Measurements from ENCODE around the gene HOXA11.

Gene HOXA11

DNA sequence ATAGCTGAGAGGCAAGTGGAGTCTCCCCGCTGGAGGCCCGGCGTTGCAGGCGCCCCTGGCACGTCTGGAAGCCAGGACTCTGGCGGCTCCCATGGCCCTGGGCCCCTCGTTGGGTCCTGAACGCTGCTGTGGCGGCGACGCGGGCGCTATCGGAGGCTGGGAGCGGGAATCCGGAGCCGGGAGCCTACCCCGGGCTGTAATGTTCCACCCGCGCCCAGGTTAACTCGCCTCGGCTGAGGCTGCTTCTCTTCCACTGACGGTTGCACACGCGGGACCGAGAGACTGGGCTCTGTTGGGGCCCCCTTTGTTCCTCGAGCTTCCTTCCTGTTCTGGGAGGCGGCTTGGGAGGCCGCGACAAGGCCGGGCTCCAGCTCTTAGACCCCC lies 40.3 kb downstream of the HOXA11 start:
- no peak for DNase-seq

DNA sequence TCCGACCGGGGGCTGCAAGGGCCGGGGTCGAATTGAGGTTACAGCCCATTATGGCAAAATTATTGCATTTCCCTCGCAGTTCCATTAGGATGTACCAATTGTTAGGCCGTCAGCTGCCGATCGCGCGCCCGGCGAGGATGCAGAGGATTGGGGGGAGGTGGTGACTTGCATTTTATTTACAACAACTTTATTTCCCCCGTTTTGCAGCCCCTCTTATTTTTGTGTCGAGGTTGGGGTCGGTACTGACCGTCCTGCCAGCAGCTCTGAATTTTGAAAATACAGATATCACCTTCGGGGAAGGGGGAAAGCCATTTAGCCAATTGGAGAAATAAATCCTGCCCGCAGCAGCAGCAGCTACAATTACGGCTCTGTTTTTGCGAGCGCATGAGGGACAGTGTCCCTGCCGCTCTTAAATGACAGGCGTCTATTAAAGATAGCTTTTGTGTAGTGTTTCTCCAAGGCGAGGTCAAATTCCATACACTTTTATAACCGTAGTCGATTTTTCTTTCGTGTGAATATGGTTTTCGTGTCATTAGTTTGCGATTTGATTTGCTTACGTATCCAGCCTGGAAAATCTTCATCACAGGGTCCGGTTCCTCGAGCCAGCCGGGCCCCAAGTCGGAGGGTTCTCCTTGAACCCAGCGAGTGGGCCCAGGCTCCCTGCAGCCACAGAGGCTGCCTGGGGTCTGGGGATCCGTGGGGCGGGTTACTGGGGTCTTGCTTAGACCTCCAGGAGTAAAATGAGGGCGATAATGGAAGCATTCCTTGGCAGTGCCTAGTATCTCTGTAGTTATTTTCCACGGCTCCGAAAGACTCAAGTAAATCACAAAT lies 40.9 kb downstream of the HOXA11 start:
- no peak for DNase-seq

DNA sequence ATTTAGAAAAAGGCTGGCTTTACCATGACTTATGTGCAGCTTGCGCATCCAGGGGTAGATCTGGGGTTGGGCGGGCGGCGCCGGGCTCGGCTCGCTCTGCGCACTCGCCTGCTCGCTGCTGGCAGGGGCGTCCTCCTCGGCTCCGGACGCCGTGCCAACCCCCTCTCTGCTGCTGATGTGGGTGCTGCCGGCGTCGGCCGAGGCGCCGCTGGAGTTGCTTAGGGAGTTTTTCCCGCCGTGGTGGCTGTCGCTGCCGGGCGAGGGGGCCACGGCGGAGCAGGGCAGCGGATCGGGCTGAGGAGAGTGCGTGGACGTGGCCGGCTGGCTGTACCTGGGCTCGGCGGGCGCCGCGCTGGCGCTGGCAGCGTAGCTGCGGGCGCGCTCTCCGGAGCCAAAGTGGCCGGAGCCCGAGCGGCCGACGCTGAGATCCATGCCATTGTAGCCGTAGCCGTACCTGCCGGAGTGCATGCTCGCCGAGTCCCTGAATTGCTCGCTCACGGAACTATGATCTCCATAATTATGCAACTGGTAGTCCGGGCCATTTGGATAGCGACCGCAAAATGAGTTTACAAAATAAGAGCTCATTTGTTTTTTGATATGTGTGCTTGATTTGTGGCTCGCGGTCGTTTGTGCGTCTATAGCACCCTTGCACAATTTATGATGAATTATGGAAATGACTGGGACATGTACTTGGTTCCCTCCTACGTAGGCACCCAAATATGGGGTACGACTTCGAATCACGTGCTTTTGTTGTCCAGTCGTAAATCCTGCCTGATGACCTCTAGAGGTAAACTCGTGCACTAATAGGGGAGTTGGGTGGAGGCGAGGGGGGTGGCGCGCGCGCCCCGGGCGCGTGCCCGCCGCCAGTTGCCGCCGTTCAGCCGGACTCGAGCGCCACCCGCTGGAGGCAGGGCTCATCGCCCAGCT lies 41.7 kb downstream of the HOXA11 start, which contains the start of gene HOXA5:
Gene HOXA5, minus strand, starts transcription at position 659 of the 927 bp plus-strand sequence. Its CDS starts 74 bp downstream, at position 585.
- DNase-seq, result peak; percentile 63

DNA sequence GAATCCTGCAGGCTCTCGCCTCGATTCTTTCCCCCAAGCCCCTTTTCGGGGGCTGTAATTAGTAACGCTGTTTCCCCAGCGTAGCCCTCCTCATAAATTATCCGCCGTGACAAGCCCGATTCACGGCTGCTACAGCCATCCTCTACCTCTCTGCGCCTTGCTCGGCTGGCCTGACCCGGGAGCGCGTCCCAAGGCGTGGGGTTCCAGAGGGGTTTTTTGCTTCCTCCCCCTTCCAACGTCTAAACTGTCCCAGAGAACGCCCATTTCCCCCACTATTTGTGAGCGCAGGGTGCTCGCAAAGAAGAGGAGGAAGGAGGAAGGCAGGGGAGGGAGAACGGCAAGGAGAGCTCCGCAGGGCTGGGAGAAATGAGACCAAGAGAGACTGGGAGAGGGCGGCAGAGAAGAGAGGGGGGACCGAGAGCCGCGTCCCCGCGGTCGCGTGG lies 42.4 kb downstream of the HOXA11 start:
- no peak for DNase-seq

DNA sequence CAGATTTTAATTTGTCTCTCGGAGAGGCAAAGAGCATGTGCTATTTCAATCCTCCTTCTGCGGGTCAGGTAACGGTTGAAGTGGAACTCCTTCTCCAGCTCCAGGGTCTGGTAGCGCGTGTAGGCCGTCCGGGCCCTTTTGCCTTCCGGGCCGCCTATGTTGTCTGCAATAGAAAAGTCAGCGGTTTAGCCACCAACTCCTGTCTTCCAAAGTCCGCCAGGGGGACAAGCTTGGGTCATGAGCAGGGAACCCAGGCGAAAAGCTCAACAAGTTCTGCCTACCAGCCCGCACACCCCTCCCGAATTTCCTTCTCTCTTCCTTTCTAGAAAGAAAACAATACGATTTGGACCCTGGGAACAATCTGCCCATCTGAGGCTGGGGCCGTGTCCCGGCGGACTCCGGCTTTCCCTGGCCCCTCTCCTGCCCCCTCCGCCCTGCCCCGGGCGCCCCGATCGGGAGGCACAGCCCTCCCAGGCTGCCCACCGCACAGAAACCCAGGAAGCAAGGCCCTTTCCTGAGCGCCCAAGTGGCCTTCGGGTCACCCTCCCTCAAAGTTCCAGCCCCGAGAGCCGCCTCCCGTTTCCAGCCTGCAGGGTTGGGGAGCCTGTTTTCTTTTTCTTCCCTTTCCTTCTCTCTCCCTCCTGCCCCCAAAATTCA lies 43.0 kb downstream of the HOXA11 start:
- DNase-seq, result no peak

DNA sequence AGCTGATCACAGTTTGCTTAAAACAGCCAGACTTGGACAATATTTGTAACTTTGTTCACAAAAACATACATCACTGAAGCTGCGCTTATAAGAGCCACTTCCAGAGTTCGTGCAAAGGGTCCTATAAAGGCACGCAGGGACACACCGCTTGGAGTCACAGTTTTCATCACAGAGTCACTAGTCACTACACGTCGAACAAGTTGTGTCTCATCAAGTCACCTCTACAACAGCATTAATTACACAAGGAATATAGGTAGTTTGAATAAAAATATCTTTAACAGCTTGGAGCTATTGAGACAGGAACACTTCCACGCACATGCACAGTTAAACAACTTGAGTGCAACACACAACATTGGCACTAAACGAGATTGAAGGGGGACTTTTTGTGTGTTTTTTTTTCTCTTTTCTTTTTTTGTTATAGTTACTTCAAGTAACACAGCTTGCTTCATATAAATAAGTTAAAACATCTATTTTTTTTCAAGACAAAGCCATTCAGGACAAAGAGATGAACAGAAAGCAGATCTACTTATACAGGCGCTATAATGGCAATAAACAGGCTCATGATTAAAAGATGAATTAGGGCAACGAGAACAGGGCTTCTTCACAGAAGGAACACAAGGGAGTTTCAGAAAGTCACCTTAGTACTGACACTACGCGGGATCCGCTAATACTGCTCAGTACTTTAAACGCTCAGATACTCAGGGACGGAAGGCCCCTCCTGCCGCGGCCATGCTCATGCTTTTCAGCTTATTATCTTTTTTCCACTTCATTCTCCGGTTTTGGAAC lies 43.7 kb downstream of the HOXA11 start:
- DNase-seq, result no peak

DNA sequence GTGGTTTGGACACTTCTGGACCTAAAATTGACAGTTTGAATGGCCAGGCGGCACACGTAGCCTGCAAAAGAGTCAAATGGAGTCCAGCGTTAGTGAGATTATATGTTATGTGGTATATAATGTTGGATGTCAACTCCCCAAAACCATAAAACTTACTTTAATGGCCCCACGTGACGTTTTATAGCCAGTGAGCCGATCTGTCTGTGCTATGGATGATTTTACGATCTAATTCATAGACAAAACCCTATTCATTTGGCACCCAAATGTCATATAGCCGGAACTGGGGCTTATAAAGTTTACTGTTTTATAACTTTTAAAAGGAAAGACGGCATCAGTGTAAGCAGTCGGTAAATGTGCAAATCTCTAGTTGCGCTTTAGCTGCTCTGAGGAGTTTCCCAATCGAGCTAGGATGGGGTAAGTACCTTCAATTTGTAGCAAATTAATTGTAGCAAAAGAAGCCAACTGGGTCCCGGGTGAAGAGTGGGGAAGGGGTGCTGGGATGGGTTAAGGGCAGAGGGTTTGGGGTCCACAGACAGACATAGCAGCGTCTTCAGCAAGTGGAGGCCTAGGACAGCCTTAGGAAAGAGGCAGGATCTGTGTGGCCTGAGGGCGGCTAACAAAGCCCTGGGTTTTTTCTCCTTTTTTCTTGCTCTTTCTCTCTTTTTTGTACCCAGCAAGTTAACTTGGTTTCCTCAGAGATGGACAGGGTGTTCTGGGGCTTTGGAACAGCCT lies 44.7 kb downstream of the HOXA11 start:
- DNase-seq, result no peak

DNA sequence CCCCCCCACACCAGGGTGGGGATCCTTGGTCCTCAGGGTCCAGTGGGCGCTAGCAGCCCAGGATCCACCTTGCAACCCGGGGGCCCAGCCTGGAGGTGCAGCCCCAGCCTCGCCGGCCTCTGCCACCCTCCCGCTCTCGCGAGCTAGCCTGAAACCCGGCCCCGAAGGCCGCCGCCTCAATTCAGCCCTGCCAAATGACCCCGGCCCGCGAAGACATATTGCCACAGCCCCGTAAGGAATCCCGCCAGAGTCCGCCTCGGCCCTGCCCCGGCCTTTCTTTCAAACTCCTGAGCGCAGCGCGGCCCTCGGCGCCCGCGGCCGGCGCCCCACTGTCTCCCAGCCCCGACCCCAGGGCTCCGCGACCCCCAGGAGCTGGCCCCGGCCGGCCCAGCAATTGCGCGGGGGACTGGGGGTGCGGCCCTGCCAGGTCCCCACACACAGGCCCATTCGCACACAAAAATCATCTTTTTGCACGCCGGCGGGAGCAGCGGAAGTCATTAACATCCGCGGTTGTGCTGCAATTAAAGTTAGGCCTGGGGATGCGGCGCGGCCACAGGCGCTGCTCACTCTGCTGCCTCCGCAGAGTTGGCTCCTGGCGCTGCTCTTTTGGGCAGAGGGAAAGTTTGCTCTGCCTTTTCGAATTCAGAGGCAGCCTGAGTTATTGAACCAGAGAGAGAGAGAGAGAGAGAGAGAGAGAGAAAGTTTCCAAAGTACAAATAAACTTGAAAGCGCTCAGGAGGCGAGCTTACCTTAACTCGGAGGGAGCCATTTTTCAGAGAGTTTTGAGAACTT lies 45.5 kb downstream of the HOXA11 start:
- DNase-seq, result no peak

DNA sequence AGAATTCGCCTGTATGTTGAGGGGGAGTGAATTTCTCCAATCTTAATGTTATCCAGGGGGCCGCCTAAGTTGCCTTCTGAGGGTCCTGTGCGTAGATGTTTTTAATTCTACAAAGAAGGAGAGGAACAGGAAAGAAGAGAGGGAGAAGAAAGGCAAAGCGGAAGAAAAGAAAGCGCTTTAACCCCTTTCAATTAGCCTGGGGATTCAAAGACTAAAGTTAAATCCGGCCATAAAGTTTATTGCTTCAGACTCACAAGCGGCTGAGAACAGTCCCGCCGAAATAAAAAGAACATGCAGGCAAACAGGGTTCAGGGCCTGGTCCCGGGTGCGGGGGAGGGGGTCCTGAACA lies 46.1 kb downstream of the HOXA11 start:
- DNase-seq, result no peak

DNA sequence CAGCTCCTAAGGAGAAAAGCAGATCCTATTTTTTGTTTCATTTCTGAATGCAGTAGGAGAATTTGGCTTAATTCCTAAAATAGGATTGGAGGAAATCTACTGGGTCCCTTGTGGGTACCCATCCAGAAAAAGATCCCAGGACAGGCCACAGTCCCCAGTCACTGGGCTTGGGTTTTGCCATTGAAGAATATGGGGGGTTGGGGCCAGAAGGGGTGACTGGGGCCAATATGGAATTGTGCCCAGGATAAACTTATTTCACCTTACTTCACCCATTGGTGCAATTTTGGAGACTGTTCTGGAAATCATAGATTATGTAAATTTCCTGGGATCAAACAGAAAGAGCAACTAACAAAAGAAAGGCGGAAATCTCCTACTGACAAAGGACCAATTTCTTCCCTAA lies 46.6 kb downstream of the HOXA11 start:
- no peak for DNase-seq

DNA sequence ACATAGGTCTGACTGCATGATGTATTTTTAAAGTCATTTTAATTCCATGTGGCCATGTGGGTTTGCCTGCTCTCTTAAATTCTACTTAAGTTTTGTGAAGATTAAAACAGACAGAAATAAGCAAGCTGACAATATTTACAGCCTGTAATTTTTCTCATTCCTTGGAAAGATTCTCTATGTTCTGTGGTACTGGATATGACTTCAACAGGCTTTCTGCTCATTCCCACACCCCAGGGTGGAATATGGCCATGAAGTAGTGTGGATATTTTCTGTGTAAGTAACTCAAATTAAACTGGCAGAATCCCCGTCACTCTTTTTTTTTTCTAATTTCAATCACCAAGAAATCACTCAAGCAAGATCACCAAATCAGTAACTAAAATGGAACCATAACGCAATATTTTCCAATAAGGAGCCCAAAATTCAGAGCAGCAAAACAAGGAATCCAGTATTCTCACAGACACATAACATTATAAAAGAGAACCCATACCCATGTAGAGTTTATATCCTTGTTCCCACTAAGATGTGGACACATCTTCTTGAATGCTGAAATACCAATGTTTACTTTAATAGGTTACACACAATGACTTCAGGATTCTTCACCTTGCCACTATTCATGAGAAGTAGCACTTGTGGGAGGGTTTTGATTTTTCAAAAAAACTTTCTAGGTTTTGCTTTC lies 47.3 kb downstream of the HOXA11 start:
- DNase-seq, result no peak

DNA sequence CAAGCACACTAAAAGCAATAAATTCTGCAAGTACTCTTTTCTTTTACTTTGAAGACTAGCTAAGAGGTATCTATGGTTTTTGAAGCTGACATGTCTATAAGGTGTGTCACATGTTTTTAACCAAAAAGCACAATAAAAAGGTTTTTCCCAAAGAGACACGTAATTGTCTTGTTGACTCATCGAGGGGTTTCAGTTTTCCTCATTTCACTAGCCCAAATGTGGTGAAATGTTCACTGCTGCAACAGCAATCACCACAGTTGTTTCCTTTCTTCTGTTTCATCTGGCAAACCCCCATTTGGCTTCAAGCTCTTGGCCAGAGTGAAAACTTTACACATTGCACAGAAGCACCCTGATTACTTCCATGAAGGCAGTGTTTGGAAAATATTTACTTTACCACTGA lies 50.6 kb downstream of the HOXA11 start:
- no peak for DNase-seq

DNA sequence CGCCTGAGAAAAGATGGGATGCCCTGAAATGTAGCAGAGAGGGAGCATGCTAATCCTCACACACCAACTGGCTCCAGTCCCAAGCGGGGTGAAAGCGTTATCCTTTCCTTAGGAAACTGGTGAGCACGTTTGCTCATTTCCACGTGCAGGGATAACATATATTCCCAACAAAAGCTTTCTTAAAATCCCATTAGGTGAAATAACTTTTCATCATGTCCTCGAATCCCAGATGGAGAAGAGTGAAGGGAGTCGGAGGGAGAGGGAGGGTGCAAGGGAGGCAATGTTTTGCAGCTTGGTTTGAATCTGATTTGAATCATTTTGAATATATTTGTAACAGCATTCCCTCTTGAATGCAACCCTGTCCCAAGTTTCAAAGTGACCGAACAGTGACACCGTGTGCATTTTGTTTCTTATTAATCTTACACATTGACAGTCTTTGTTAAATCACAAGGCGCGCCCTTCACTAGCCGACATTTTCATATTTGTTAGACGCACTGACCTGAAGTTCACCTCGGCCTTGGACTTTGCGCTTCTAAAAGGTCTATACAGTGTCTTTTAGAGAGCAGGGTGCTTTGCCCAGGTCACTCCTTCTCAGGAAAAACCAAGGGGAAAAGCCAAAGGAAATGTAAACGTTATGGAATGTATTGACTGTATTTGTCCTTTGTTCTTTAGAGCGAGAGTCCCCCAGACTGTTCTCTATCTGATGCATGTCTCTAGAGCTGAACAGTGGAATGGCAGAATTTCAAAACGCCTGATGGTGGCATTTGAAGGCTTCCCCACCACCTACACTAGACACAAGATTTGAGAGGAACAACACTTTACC lies 51.4 kb downstream of the HOXA11 start:
- DNase-seq, result no peak

DNA sequence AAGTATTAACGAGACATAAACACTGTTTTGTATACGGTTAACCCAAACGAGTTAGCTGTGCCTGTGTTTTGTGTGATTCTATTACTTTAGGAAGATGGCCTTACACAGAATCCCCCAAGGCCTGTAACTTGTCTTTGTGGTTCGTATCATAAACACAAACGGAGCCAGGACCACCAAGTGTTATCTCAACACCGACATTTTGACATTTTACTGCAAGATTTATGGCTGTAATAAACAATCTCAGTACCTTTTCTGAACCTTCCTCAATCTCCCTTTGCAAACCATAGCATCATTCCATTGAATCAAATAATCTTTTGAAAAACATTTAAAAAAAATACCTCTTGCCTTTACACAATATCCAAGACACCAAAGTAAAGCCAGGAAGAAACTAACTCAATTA lies 52.1 kb downstream of the HOXA11 start:
- DNase-seq, result no peak

DNA sequence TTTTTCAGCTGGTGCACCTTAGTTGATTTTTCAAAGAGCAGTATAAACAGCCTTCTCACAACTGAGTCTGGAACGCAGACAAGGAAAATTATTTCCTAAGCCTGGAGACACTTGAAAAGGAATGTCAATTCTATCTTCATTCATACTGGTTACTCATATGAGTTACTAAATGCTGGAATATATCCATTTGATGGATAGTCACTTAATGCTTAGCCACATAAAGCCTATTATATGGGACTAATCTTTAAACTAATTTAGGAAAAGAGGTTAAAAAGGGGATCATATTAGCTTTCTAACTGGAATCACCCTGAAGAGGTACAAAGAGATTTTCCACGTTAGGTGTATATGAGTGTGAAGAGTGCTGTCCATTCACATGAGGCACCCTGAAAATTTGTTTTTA lies 52.8 kb downstream of the HOXA11 start:
- no peak for DNase-seq

DNA sequence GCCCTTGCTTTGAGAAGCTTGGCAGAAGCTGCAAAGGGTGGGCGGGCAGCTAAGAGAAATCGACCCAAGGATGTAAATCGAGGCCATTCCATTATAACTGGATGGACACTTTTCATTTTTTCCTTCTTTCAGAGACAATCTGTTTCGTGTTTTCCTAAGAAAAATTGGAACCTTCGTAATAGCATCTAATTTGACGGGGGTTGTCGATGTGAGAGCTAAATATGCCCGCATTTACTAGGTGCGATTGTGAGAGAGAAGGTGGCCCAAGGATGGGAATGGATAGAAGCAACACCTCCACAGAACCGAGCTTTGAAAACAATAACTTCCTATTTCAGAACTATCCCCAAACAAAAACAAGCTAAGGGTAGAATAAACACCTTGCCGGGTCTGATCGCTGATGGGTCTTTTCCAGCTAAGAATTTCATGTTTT lies 53.6 kb downstream of the HOXA11 start:
- DNase-seq, result no peak
